Activated T-cell treated with anti-CD3 and anti-CD28 coated beads, Interleukin-2, amount 50 U/mL, for 24 hours (primary cell): ENCODE measurements around the gene GABRR1.

Experiments used
- DNase-seq: peaks from one replicate; pipeline ENCODE4 v3.0.0-alpha.2; 2020
- H3K27ac Mint-ChIP-seq: 2 replicates; pipeline ENCODE4 v1.8.0; 2020; ENCODE audit warnings: mild to moderate bottlenecking, mixed read lengths
- H3K27me3 Mint-ChIP-seq: 2 replicates; pipeline ENCODE4 v1.8.0; 2020; ENCODE audit warnings: mixed read lengths
- H3K36me3 Mint-ChIP-seq: 2 replicates; pipeline ENCODE4 v1.8.0; 2020; ENCODE audit warnings: low read depth, mixed read lengths
- H3K4me1 Mint-ChIP-seq: 2 replicates; pipeline ENCODE4 v1.8.0; 2020; ENCODE audit warnings: low read depth, mixed read lengths
- H3K4me3 Mint-ChIP-seq: 2 replicates; pipeline ENCODE4 v1.8.0; 2020; ENCODE audit warnings: mild to moderate bottlenecking, moderate library complexity, mixed read lengths
- H3K9me3 Mint-ChIP-seq: 2 replicates; pipeline ENCODE4 v1.8.0; 2020; ENCODE audit warnings: mixed read lengths

The GABRR1 gene

DNA sequence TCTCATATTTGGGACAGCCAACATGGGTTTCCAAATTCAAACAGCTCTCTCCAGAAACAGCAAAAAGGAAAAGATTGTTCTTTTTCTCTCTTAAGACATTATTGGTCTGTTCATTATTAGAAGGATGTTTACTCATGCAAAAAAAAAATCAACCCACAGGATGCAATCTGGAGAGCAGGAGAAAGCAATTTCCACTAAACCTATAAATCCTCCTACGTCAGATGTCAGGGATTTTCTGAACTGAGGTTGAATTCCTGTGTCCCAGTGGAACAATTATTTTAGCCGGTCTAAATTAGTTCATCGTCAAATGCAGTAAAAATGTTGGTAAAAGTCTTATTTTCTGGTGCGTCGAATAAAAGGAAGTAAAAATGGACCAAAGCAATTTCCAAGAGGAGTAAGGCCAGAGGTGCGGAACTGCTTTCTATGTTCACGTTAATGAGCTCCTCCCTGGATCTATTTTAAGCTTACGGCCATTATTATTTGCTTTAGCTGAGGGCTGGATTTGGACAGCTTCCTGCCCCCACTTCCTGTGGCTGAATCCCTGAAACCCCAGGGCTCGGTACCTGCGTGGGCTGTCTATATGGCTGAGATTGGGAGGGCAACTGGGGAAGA lies at the start of gene GABRR1:
TSS of gene GABRR1 (minus strand) at position 60 of the 612 bp plus-strand sequence. CDS start at position 24, 36 bp downstream.
- no peaks in the 10 kb centered on the region for H3K36me3 Mint-ChIP-seq
- no peak for DNase-seq
- no peak within 1 kb of the TSS for H3K4me3 Mint-ChIP-seq
- H3K27ac Mint-ChIP-seq = no peak within 1 kb of the TSS
- peaks cover 2% of the 10 kb centered on the region for H3K27me3 Mint-ChIP-seq
- H3K9me3 Mint-ChIP-seq = no peaks in the 10 kb centered on the region
- H3K4me1 Mint-ChIP-seq = no peaks in the 10 kb centered on the region

DNA sequence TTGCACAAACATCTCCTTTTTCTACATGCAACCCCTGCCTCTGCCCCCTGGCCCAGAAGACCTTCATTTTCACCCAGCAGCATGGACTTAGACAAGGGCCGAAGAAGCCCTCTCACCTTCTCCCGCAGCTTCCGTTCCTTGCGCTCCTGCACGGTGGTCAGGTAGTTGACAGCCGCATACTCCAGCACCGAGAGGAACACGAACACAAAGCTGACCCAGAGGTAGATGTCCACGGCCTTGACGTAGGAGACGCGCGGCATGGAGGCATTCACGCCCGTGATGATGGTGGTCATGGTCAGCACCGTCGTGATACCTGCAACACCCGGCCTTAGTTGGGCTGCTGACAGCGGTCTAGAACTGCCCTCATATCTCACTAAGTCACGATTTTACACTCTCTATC lies 47.1 kb upstream of the GABRR1 start:
- no peak overlapping the region for H3K27ac Mint-ChIP-seq
- peaks cover 3% of the 10 kb centered on the region for H3K4me1 Mint-ChIP-seq
- no peaks in the 10 kb centered on the region for H3K27me3 Mint-ChIP-seq
- H3K36me3 Mint-ChIP-seq = no peaks in the 10 kb centered on the region
- H3K4me3 Mint-ChIP-seq = no peak overlapping the region
- H3K9me3 Mint-ChIP-seq = no peaks in the 10 kb centered on the region
- DNase-seq = no peak

DNA sequence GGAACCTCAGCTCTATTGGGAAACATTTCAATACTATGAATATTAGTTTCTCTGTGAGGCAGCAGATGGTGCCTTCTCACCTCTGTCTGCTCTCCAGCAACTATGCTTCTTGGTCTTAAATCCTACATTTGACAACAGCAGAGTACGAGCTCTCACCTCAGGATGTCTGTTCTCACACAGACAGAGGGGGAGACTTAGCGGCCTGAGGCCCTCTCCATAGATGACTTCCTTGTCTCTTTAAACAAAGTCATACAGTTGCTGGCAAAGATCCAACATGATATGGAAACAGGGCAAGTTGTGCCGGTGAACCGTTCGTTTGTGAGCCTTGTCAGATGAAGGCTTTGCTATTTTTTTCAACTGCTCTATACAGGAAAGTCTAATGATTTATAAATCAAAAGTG lies 43.7 kb upstream of the GABRR1 start:
- Mint-ChIP-seq H3K4me3 (no peak overlapping the region), H3K36me3 (no peaks in the 10 kb centered on the region), H3K27ac (no peak overlapping the region), H3K9me3 (no peaks in the 10 kb centered on the region), H3K4me1 (peaks cover 7% of the 10 kb centered on the region), H3K27me3 (no peaks in the 10 kb centered on the region)
- no peak for DNase-seq

DNA sequence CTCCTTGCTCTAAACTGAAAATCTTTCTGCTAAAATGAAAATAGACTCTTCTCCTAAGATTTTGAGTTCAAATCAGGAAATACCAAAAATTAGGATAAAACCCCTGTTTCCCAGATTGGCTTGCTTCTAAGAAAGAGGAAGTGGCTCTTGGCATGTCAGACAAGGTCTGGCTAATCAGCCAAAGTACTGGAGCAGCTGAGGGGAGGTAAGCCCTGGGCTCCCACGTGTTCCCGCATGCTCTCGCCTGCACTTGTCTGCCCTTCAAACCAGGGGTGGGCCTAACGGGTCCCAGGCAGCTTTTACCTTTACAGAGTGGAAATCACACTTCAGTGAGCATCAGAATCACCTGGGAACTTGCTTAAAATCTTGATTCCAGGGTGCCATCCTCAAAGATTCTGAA lies 43.2 kb upstream of the GABRR1 start:
- no peak overlapping the region for H3K4me3 Mint-ChIP-seq
- H3K27me3 Mint-ChIP-seq = no peaks in the 10 kb centered on the region

DNA sequence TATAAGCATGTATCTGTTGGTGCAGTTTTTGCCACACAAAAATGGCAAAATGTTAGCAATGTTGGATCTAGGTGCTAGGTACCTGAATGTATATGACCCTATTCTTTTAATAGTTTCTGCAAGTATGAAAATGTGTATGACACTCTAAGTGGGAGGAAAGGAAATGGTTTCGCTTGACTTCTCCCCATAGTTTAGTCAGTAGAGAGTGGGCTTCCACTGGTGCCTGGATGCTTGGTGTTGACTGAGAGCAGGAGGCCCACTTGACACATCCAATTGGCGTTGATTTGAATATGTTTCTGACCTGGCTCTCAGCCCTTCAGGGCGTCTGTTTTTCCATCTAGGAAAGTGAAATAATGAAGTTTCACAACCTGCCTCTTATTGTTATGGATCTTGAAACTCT lies 41.8 kb upstream of the GABRR1 start:
- DNase-seq = no peak
- peaks cover 7% of the 10 kb centered on the region for H3K4me1 Mint-ChIP-seq
- no peak overlapping the region for H3K27ac Mint-ChIP-seq
- no peaks in the 10 kb centered on the region for H3K9me3 Mint-ChIP-seq
- H3K36me3 Mint-ChIP-seq = no peaks in the 10 kb centered on the region
- no peaks in the 10 kb centered on the region for H3K27me3 Mint-ChIP-seq
- no peak overlapping the region for H3K4me3 Mint-ChIP-seq

More for the DNA sequence above, 43.2 kb upstream of the GABRR1 start:
- Mint-ChIP-seq H3K36me3 (no peaks in the 10 kb centered on the region), H3K9me3 (no peaks in the 10 kb centered on the region), H3K27ac (no peak overlapping the region), H3K4me1 (peaks cover 7% of the 10 kb centered on the region)
- DNase-seq = no peak

DNA sequence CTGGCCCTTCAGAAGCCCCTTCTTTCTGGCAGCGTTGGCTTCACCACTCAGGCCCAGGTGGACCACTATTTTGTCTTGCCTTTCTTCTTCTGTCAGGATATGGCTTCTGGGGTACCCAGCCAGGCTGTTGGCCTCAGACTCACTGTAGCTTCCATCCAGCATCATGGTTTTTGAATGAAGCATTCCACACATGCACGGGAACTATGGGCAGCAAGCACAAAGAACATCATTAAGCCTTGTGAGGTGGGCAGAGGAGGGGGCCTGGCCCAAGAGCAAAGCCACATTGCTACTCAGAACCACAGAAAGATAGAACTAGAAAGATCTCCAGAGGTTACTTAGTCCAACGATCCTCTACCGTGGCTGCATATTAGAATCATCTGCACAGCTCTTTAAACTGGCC lies 40.6 kb upstream of the GABRR1 start:
- Mint-ChIP-seq H3K9me3 (no peaks in the 10 kb centered on the region), H3K36me3 (no peaks in the 10 kb centered on the region), H3K4me1 (peaks cover 7% of the 10 kb centered on the region), H3K27me3 (no peaks in the 10 kb centered on the region), H3K27ac (no peak overlapping the region), H3K4me3 (no peak overlapping the region)
- DNase-seq = no peak

DNA sequence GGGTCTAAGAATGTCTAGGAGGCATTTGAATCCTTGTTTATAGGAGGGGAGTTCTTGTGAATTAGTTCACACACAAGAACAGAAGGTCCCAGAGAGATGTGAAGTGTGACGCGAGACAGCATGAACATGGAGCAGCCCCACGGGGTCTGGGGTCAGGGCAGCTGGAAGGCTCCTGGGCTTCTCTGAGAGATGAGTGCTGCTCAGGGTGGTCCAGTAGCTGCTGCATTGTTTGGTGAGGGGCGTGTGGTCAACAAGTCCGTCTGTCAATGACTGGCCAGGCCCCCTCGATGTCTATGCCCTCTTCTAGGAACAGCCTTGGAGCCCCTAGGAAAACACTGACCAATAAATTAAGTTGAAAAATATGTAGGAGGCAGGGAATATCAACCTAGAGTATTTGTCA lies 40.2 kb upstream of the GABRR1 start:
- Mint-ChIP-seq H3K36me3 (no peaks in the 10 kb centered on the region), H3K4me3 (no peak overlapping the region), H3K4me1 (peaks cover 7% of the 10 kb centered on the region), H3K27me3 (no peaks in the 10 kb centered on the region), H3K27ac (no peak overlapping the region), H3K9me3 (no peaks in the 10 kb centered on the region)
- DNase-seq = no peak

DNA sequence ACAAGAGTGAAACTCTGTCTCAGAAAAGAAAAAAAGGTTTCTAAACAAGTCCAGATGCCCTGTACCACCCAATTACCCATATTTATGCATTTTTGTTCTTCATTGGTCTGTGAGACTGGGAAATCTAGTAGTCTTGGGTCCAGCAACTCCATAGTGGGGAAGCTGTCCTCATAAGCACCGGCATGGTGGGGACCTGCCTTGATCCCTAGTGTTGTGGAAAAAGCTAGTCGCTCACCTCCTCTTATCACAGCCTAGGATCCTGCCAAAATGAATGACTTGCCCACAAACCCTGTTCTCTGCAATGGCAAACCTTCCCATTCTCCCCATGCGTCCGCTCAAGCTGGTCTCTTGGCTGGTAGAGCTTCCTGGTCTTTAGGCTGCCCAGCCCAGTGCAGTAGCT lies 38.3 kb upstream of the GABRR1 start:
- Mint-ChIP-seq H3K27me3 (no peaks in the 10 kb centered on the region), H3K36me3 (no peaks in the 10 kb centered on the region), H3K4me1 (peaks cover 4% of the 10 kb centered on the region), H3K9me3 (no peaks in the 10 kb centered on the region), H3K4me3 (no peak overlapping the region), H3K27ac (no peak overlapping the region)
- no peak for DNase-seq

DNA sequence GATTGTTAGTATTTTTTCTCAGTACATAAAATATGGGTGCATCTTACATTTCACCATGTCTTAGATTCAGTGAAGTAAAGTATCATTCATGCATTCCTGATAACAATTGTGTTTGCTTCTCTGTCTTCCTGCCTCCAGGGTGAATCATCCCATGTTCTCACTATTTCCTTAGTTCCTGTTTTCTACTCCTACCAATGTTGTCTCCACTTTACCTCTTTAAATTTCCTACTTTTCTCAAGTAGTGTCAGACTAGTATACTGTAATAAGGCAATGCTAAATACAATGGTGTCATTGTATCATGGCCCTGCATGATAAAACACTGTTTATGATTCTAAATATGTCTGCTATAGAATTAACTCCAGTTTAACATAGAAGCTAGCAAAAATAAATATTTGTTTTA lies 37.4 kb upstream of the GABRR1 start:
- no peak for DNase-seq
- Mint-ChIP-seq H3K4me3 (no peak overlapping the region), H3K27me3 (no peaks in the 10 kb centered on the region), H3K27ac (no peak overlapping the region), H3K36me3 (no peaks in the 10 kb centered on the region), H3K9me3 (no peaks in the 10 kb centered on the region), H3K4me1 (peaks cover 4% of the 10 kb centered on the region)

DNA sequence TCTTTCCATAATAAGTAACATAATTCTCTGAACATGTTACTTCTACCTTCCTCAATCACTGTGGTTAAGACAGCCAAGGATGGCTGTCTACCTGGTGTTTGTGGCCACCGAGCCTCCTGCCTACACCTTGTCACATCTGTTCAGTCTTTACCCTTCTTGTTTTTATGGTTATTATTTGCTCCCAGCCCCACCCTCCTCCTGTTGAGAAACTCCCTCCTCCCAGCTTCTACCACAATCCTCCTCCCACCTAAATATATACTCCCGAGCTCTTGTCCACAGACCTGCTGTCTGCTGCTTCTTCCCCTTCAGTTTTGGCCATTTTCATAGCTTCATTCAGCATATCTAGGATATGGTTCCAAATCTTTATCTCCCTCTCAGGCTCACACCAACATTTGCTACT lies 35.7 kb upstream of the GABRR1 start:
- Mint-ChIP-seq H3K27ac (no peak overlapping the region), H3K36me3 (no peaks in the 10 kb centered on the region), H3K4me1 (no peaks in the 10 kb centered on the region), H3K27me3 (no peaks in the 10 kb centered on the region), H3K4me3 (no peak overlapping the region), H3K9me3 (no peaks in the 10 kb centered on the region)
- no peak for DNase-seq

DNA sequence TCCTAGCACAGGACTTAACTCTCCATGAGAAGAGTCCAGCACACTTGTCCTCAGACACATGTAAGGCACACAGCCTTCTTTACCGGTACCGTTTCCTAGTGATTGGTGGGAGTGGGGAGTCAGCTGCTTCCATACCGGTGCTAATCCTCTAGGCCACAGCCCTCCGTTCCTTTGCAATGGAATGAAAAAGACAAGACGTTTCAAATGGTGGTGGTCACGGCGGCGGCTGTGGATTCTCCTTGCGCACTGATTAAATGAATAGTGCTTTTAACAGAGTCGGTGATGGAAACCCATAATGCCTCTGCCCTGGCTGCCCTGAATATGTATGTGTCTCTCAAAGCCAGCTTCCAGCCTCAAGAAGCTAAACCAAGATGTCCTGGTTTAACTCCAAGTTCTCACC lies 34.8 kb upstream of the GABRR1 start:
- Mint-ChIP-seq H3K4me3 (no peak overlapping the region), H3K27me3 (no peaks in the 10 kb centered on the region), H3K27ac (no peak overlapping the region), H3K36me3 (no peaks in the 10 kb centered on the region), H3K4me1 (no peaks in the 10 kb centered on the region), H3K9me3 (no peaks in the 10 kb centered on the region)
- no peak for DNase-seq

DNA sequence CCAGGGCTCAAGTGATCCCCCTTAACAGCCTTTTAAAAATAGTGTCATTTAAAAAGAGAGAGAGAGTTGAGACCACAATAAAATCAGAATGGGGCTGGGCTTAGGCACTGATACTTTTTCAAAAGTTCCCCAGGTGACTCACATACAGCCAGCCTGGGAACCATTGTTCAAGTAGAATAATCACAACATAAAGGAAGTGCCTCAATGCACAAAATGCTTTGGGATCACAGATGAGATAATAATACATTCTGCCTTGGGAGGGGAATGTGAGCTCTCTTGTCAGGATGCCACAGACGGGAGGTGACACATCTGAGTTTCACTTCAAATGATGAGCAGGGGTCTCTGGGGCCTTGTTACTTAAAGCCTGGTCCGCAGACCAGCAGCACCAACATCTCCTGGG lies 34.0 kb upstream of the GABRR1 start:
- Mint-ChIP-seq H3K4me1 (no peaks in the 10 kb centered on the region), H3K36me3 (no peaks in the 10 kb centered on the region), H3K4me3 (no peak overlapping the region), H3K9me3 (no peaks in the 10 kb centered on the region), H3K27ac (no peak overlapping the region), H3K27me3 (no peaks in the 10 kb centered on the region)
- DNase-seq = no peak

DNA sequence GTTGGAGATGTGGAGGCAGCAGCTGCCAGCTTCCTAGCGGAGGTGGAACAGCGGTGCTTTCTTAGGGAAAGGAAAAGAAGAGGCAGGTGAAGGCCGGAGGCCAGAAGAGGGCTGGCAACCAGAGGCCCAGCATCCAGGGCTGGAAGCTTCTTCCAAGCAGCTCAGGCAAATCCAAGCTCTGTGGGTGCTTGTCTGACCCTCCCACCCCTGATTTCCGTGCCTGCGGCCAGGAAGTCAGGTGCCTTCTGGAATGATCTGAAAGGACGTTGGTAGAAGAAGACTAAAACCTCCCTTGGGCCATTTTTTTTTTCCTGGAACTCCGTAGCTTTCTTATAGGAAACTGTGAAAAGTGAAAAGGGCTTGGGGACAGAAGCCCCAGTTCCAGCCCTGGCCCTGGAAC lies 33.1 kb upstream of the GABRR1 start:
- H3K27ac Mint-ChIP-seq = no peak overlapping the region
- no peak for DNase-seq
- H3K4me1 Mint-ChIP-seq = no peaks in the 10 kb centered on the region
- no peak overlapping the region for H3K4me3 Mint-ChIP-seq
- peaks cover 4% of the 10 kb centered on the region for H3K27me3 Mint-ChIP-seq
- no peaks in the 10 kb centered on the region for H3K9me3 Mint-ChIP-seq
- H3K36me3 Mint-ChIP-seq = no peaks in the 10 kb centered on the region

DNA sequence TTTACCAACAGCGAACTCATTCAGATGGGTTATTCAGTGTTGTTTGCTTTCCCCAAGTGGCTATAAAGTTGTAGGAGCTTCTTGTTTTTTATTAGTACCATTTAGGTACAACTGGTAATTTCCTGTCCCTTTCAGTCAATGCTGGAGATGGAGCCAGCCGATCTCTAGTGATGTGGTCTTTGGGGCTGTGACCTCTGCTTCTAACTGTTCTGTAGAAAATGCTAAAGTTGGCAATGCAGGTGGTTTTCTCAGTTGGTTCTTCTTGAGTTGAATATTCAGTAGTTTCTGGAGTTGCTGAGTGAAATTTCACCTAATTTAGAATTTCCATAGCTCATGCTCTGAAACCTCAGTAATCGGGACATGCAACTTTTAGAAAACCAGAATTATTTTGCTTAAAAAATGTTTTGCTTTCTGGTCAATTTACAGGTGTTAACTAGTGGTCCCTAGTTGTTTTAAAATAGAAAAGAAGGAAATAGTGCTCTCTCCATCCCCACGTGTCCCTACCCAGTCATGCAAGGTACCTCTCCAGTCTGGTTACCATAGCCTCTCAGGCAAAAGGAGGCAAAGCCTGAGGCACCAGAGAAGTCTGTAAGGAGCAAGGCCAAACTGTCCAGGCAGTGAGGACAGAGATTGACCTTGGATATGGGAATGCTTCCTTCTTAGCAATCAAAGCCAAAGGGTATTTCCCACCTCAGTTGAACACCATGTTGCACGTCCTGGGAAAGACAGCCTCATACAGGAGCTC lies 27.3 kb upstream of the GABRR1 start:
- no peak overlapping the region for H3K4me3 Mint-ChIP-seq
- no peak for DNase-seq
- no peak overlapping the region for H3K27ac Mint-ChIP-seq
- no peaks in the 10 kb centered on the region for H3K9me3 Mint-ChIP-seq
- H3K4me1 Mint-ChIP-seq = peaks cover 14% of the 10 kb centered on the region
- H3K27me3 Mint-ChIP-seq = peaks cover 4% of the 10 kb centered on the region
- H3K36me3 Mint-ChIP-seq = no peaks in the 10 kb centered on the region

DNA sequence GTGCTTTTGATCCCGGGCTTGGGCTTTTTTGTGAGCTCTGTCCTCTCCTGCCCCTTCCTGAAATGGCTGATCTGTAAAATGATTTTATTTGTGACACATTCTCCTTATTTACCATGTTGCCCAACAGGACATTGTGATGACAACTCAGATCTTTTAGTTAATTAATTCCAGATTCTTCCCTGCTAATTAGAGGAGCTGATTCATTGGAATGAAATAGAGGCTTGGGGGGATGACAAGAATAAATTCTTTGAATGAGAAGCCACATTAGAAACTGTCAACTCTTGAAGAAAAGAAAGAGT lies 26.1 kb upstream of the GABRR1 start:
- no peak for DNase-seq
- no peaks in the 10 kb centered on the region for H3K36me3 Mint-ChIP-seq
- no peak overlapping the region for H3K27ac Mint-ChIP-seq
- peaks cover 4% of the 10 kb centered on the region for H3K27me3 Mint-ChIP-seq
- peaks cover 17% of the 10 kb centered on the region for H3K4me1 Mint-ChIP-seq
- H3K9me3 Mint-ChIP-seq = no peaks in the 10 kb centered on the region
- H3K4me3 Mint-ChIP-seq = no peak overlapping the region
